SH-SY5Y (cell line): ENCODE results near the gene SF1.

ENCODE experiments used
- GATA2 ChIP-seq: IDR thresholded peaks from 2 replicates; pipeline ENCODE4 v1.6.1; 2011; ENCODE audit warnings: mild to moderate bottlenecking, low read depth, low read length
- GATA3 ChIP-seq: IDR thresholded peaks from 2 replicates; pipeline ENCODE4 v1.6.1; 2011; ENCODE audit warnings: low read depth, mild to moderate bottlenecking, low read length, moderate library complexity

DNA sequence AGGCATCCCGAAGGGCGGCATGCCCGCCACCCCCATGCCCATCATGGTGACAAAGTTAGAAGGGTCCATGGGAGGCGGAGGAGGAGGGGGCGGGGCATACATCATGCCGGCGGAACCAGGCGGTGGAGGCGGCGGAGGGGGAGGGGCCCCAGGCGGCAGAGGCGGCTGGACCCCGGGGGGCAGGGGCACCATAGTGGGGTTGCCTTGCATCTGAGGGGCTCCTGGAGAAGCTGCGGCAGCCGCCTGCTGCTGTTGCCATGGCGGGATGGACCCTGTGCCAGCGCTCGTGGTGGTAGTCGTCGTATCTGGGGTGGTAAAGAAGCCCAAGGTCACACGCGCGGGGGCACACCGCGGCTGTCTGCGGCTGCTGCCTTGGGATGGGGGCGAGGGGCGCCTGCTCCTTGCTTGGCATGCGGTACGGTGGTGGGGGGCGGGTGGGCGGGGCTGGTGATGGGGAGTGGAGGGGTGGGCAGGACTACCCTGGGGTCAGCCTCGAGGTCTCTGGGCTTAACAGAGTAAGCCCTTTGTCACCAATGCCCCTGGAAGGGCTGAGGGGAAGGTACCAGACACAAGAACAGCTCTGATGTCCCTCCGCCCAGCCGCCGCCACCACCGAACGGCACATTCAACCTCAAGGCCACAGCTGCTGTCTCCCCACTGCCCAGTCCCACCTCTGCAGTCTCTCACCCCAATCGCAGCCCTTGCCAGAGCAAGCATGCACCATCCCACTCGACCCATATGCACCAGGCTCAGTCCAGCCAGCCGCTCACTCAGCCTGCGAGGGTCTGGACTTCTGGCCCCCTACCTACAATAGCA lies 12.3 kb downstream of the SF1 start:
- TF ChIP-seq GATA2 (no peak), GATA3 (no peak)
